22Rv1 (cell line): Measurements from ENCODE around the gene PLEKHM3.

Source experiments
- H3K27ac ChIP-seq: fragments of 450-650 bp; 2 replicates; pipeline ENCODE4 v1.5.1; 2017
- CTCF ChIP-seq: fragments of 450-650 bp; IDR thresholded peaks from 2 replicates; pipeline ENCODE4 v1.5.1; 2017; ENCODE audit warnings: mild to moderate bottlenecking
- ZFX ChIP-seq: fragments of 450-650 bp; IDR thresholded peaks from 2 replicates; pipeline ENCODE4 v1.6.1; 2017; ENCODE audit warnings: antibody characterized with exemption, borderline replicate concordance

Gene PLEKHM3

GRCh38 chr2:207974216-207974605 is 51.1 kb downstream of the PLEKHM3 start:
- H3K27ac ChIP-seq = no peak overlapping the region

GRCh38 chr2:207970826-207971180 is 54.5 kb downstream of the PLEKHM3 start:
- TF ChIP-seq ZFX = no peak
- TF ChIP-seq CTCF = no peak
- no peak overlapping the region for H3K27ac ChIP-seq

More at GRCh38 chr2:207974216-207974605, 51.1 kb downstream of the PLEKHM3 start:
- no peak for TF ChIP-seq ZFX

GRCh38 chr2:207970147-207970825 is 55.0 kb downstream of the PLEKHM3 start:
- TF ChIP-seq CTCF = no peak
- no peak for TF ChIP-seq ZFX
- H3K27ac ChIP-seq = no peak overlapping the region

- H3K27ac ChIP-seq = no peak overlapping the region
- TF ChIP-seq CTCF = no peak
- TF ChIP-seq ZFX = no peak
Observed at GRCh38 chr2:207969249-207969648, 56.1 kb downstream of the PLEKHM3 start.

GRCh38 chr2:207967121-207967520 is 58.2 kb downstream of the PLEKHM3 start:
- TF ChIP-seq ZFX (no peak), CTCF (no peak)
- H3K27ac ChIP-seq = no peak overlapping the region

- H3K27ac ChIP-seq = no peak overlapping the region
- TF ChIP-seq ZFX (no peak), CTCF (no peak)
Observed at GRCh38 chr2:207960911-207961310, 64.4 kb downstream of the PLEKHM3 start.

- no peak for TF ChIP-seq ZFX
- TF ChIP-seq CTCF = no peak
- no peak overlapping the region for H3K27ac ChIP-seq
Observed at GRCh38 chr2:207960090-207960489, 65.2 kb downstream of the PLEKHM3 start.

- TF ChIP-seq CTCF = no peak
- no peak for TF ChIP-seq ZFX
- no peak overlapping the region for H3K27ac ChIP-seq
Observed at GRCh38 chr2:207956771-207957170, 68.6 kb downstream of the PLEKHM3 start.
